Measurements from ENCODE around the gene PRAMEF13.
"Not testable (repeated sequence)": the region's sequence is repeated elsewhere in the genome, so short reads cannot be mapped to it uniquely, and the experiment has no call there.

Gene PRAMEF13, protein sequence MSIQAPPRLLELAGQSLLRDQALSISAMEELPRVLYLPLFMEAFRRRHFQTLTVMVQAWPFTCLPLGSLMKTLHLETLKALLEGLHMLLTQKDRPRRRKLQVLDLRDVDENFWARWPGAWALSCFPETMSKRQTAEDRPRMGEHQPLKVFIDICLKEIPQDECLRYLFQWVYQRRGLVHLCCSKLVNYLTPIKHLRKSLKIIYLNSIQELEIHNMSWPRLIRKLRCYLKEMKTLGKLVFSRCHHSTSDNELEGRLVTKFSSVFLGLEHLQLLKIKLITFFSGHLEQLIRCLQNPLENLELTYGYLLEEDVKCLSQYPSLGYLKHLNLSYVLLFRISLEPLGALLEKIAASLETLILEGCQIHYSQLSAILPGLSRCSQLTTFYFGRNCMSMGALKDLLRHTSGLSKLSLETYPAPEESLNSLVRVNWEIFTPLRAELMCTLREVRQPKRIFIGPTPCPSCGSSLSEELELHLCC
- total RNA-seq: 0 reads per million in 2 donors

DNA sequence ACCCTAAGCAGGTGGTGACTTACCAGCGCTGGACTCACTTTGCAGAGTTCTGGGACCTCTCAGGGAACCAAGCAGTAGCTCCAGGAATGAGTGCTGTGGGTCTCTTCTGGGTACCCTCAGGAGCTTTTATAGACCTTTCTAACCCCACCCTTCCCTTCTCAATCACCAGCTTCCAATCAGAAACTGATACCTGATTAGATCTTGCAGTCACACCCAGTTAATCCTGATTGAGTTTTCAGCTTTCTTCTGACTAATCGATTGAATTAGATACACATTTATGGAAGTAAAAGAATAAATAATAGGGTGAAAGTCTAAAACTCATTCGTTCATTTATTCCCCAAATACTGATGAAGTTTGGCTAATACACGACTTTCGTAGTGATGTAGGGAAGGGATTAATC lies at the start of gene PRAMEF13:
PRAMEF13 (minus strand) TSS at position 101 of the 400 bp plus-strand sequence. CDS start 1,820 bp downstream, outside the sequence.
- DNase-seq: not testable (repeated sequence)

DNA sequence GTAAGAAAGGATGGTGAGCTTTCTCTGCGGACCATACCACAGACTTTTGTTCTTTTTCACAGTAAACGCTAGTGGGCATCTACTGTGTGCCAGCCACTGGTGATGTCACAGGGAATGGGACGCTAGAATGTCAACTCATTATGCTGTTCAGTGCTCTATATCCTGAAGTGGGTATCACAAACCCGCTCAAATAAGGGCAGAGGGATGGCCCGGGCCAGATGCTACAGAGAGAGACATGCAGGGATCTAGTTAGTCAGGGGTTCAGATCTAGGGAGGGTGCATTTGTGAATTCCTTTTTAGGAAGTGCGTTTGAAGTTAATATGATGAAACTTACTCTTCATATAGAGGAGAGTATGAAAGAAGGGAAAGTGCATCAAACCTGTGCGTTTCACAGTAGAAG lies 45.9 kb upstream of the PRAMEF13 start:
- DNase-seq: not testable (repeated sequence)

DNA sequence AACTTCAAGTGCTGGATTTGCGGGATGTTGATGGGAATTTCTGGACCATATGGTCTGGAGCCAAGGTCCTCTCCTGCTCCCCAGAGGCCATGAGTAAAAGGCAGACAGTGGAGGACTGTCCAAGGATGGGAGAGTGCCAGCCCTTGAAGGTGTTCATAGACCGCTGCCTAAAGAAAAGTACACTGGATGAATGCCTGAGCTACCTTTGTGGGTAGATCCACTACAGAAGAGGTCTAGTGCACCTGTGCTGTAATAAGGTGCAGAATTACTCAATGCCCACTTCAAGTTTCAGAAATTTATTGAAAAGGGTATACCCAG lies 45.3 kb upstream of the PRAMEF13 start:
- DNase-seq: not testable (repeated sequence)

DNA sequence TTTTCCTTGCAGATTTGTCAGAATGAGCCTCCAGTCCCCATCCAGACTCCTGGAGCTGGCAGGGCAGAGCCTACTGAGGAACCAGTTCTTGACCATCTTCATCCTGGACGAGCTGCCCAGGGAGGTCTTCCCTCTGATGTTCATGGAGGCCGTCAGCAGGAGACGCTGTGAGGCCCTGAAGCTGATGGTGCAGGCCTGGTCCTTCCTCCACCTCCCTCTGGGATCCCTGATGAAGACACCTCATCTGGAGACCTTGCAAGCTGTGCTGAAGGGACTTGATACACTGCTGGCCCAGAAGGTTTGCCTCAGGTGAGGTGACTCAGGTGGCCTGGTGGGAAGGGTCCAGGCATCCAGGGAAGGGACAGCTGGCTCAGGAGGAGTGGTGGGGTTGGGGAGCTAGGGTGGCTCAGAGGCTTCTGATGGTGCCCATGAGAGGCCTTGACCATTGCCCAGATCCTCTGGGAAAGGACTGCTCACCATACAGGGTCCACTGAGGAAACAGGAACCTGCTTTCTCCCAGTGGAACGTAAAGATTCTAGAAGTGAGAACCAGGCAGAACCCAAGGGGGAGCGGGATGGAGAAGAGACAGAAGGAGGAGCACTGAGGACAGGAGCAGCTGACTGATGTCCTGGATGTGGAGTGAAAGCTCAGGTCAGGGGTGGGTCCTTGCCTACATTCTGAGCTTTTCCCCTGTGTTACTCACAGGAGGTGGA lies 44.8 kb upstream of the PRAMEF13 start:
- not testable (repeated sequence) for DNase-seq

DNA sequence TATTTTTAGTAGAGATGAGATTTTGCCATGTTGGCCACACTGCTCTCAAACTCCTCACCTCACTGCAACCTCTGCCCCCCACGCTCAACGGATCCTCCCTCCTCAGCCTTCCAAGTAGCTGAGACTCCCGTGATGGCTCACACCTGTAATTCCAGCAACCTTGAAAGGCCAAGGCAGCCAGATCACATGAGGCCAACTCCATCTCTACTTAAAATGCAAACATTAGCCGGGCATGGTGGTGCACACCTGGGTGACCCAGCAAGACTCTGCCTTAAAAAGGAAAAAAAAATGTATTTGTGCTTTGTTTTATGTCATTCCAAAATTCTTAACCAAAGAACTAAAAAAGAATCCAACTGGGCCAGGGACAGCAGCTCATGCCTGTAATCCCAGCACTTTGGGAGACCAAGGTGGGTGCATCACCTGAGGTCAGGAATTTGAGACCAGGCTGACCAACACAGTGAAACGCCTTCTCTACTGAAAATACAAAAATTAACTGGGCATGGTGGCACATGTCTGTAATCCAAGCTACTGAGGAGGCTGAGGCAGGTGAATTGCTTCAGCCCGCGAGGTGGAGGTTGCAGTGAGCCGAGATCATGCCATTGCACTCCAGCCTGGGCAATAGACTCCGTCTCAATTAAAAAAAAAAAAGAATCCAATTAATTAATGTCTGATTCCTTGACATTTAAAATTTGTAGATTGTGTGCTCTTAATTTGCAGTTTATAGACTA lies 42.5 kb upstream of the PRAMEF13 start:
- DNase-seq: not testable (repeated sequence)

DNA sequence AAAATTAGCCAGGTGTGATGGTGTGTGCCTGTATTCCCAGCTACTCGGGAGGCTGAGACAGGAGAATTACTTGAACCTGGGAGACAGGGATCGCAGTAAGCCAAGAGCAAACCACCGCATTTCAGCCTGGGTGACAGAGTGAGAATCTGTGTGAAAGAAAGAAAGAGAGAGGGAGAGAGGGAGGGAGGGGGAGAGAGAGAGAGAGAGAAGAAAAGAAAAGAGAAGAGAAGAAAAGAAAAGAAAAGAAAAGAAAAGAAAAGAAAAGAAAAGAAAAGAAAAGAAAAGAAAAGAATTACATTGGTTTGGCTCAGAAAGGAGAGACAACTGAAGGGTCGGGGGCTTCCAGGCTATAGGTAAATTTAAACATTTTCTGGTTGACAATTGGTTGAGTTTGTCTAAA lies 38.4 kb upstream of the PRAMEF13 start:
- DNase-seq: not testable (repeated sequence)

DNA sequence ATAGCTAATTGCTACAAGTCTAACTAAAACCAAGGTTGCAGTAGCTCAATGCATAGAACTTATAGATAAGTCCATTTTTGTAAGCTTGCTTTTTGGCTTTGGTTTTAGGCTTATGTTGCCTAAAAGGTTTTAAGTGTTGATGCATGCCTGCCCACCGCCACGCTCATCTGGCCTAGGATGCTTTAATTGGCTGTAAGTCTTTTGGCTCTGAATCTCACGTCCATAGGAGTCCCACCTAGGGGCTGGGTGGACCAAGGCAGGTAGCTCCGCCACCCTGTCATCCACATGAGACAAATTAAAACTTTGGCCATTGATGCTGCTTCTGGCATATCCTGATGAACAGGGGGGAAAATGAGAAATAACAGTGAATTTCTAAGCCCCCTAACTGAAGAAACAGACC lies 36.4 kb upstream of the PRAMEF13 start:
- not testable (repeated sequence) for DNase-seq

DNA sequence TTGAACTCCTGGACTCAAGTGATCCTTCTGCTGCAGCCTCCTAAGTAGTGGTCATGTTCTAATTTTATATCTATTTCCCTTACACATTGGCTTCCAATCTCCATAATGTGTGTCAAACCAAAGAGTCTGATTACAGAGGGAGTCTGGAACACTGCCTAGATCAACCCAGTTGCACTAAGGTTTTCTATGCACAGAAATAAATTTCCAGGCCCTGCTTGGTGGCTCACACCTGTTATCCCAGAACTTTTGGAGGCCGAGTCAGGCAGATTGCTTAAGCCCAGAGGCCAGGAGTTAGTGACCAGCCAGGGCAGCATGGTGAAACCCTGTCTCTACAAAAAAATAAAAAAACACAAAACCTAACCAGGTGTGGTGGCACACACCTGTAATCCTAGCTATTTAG lies 32.8 kb upstream of the PRAMEF13 start:
- not testable (repeated sequence) for DNase-seq

DNA sequence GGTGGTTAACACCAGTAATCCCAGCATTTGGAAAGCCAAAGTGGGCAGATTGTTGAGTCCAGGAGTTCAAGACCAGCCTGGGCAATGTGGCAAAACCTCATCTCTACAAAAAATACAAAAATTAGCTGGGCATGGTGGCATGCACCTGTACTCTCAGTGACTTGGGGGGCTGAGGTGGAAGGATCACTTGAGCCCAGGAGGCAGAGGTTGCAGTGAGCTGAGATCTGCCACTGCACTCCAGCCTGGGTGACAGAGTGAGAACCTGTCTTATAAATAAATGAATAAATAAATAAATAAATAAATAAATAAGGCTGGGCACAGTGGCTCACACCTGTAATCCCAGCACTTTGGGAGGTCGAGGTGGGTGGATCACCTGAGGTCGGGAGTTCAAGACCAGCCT lies 30.8 kb upstream of the PRAMEF13 start:
- not testable (repeated sequence) for DNase-seq

DNA sequence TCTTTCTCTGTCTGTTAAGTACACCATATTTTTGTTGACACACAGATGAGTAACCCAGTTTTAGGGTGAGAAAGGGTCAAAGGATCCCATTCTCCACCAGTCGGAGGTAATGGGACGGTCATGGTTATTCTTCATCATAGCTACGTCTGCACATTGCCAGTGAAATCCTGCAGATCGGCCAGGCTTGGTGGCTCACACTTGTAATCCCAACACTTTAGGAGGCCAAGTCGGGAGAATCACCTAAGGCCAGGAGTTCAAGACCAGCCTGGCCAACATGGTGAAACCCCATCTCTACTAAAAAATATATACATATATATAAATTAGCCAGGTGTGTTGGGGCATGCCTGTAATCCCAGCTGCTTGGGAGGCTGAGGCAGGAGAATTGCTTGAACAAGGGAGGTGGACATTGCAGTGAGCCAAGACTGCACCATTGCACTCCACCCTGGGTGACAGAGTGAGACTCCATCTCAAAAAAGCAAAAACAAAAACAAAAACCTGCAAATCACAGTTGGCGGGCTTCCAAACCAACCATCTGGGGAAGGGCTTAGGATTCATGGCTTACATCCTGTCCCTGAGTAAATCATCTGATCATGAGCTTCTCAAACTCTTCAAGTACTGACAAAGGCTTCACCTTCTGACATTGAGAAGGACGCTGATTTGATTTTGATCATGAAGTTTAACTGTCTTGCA lies 30.0 kb upstream of the PRAMEF13 start:
- not testable (repeated sequence) for DNase-seq

DNA sequence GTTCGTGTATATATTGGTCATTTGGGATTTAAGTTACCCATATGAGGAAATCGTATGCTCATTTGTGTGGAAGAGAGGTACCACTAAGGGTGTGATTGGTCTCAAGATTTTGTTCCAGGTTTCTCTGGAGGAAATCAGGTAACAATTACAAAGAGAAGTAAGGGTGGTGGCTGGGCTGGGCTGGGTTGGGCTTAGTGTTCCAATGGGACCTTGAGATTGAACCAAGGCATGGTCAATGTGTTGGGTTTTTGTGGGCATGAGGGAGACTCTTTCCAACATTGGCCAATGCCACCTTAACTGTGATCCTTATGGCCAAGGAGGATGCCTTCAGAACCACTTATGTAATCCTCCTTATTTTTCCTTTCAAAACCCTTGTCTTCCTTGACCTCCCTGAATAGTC lies 29.4 kb upstream of the PRAMEF13 start:
- DNase-seq: not testable (repeated sequence)

DNA sequence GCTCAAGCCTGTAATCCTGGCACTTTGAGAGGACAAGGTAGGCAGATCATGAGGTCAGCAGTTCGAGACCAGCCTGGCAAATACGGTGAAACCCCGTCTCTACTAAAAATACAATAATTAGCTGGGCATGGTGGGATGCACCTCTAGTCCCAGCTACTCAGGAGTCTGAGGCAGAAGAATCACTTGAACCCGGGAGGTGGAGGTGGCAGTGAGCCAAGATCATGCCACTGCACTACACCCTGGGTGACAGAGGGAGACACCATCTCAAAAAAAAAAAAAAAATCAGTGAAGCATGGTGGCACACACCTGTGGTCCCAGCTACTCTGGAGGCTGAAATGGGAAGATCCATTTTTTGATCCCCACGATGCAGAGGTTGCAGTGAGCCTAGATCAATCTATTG lies 28.9 kb upstream of the PRAMEF13 start:
- DNase-seq: not testable (repeated sequence)

DNA sequence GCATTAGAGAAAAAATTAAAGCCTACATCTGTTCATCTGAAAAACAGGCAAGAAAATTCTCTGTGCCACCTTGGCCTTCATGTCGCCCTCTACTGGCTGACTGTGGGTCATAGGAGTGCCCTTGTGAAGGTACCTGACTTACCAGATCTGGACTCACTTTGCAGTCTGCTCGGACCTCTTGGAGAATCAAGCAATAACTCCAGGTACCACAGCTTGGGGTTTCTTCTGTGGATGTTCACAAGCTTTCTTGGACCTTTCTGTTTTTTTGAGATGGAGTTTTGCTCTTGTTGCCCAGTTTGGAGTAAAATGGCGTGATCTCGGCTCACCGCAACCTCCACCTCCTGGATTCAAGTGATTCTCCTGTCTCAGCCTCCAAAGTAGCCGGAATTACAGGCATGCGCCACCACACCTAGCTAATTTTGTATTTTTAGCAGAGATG lies 27.2 kb upstream of the PRAMEF13 start:
- DNase-seq: no peak

DNA sequence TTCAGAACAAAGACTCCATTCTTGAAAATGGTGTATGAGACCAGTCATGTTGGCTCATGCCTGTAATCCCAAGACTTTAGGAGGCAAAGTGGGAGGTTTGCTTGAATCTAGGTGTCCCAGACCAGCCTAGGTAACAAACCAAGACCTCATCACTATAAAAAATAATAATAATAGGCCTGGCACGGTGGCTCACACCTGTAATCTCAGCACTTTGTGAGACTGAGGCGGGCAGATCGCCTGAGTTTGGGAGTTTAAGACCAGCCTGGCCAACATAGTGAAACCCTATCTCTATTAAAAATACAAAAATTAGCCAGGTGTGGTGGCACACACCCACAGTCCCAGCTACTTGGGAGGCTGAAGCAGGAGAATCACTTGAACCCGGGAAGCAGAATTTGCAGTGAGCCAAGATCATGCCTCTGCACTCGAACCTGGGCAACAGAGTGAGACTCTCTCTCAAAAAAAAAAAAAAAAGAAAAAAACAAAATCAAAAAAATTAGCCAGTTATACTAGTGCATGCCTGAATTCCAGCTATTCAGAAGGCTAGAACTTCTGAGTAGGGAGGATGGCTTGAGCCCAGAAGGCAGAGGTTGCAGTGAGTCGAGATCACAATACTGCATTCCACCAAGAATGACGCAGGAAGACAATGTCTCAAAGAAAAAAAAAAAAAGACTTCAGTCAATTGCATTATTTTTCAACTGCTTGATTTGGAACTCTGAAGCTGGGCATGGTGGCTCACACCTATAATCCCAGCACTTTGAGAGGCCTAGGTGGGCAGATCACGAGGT lies 26.3 kb upstream of the PRAMEF13 start:
- not testable (repeated sequence) for DNase-seq

DNA sequence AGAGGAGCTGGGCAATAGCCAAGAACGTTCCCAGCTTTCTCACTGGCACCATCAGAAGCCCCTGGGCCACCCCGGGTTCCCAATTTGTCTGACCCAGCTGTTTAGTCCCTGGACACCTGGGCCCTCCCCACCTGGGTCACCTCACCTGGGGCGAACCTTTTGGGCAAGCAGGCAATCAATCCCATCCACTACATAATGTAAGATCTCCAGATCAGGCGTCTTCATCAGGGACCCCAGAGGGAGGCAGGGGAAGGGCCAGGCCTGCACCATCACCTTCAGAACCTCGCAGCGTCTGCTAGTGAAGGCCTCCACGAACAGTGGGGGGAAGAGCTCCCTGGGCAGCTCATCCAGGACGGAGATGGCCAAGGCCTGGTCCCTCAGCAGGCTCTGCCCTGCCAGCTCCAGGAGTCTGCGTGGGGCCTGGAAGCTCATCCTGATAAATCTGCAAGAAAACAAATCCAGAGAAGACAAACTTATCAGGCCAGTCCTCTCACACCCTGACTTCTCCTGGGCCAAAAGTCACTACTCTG lies 24.5 kb upstream of the PRAMEF13 start, which contains the start of gene PRAMEF18:
PRAMEF18 (minus strand) TSS at position 480 of the 530 bp plus-strand sequence; CDS start at position 432, 48 bp downstream.
- not testable (repeated sequence) for DNase-seq

DNA sequence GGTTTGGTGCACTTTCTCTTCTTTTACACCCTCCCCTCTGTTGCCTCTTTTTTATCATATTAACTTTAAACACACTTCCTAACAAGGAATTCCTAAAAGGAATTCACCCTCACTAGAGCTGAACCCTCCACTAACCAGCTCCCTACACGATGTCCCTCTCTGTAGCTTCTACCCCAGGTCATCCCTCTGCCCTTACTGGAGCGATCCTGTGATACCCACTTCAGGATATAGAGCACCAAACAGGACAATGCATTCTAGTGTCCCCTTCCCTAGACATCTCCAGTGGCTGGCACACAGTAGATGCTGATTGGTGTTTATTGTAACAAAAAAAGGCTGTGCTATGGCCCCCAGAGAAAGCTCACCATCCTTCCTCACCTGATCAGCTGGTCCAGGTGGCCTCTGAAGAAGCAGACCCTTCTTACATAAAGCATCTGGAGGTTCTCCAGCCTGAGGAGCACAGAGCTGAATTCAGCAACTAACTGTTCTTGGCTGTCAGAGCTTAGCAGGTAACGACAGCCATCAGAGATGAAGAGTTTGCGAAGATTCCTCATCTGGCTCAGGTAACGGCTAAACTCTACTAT lies 23.4 kb upstream of the PRAMEF13 start:
- DNase-seq: no peak

DNA sequence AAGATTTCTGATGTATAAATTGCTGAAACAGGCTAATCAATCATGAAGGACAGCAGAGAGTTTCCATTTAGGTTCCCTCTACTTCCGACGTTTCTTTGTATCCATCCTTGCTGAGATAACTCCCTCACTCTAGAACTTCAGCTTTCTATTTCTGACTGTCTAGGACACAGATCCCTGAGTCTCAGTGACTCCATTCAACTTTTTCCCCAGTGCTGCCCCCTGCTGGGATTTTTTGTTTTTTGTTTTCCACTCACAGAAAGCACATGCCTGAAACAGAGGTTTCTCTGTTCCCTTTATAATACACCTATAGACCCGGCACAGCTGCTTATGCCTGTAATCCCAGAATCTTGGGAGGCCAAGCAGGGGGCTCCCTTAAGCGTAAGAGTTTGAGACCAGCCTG lies 21.6 kb upstream of the PRAMEF13 start:
- DNase-seq: not testable (repeated sequence)

DNA sequence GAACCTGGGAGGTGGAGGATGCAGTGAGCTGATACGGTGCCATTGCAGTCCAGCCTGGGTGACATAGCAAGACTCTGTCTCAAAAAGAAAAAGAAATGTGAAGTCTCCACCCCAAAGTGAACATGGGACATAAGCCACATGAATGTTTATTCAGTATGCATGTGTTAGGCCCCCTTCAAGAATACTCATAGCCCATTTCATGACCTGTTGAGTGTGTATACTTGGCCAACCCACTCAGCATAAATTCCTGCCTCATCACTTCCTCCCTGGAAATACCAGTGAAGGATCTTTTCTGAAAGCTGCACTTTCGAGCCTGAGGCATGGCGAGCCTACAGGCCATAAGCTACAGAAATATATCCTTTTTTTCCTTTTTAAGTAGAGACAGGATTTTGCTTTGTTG lies 18.0 kb upstream of the PRAMEF13 start:
- not testable (repeated sequence) for DNase-seq

DNA sequence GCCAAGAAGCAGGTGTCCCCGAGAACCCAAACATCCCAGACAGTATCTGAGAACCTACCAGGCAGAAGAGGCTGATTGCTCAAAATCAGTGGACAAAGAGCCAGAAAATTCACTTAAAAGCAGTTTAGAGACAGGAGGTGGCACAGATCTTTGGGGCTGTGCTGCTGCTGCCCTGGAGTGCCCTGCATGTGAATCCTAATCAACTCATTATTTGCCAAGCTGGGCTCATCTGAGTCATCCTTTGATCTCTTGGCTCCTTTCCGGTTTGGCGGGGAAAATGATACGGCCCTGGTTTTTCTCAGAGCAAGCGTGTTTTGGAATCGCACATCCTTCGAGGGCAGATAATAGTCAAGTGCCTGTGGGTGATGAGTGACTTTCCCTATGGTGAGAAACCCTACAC lies 15.4 kb upstream of the PRAMEF13 start:
- not testable (repeated sequence) for DNase-seq

DNA sequence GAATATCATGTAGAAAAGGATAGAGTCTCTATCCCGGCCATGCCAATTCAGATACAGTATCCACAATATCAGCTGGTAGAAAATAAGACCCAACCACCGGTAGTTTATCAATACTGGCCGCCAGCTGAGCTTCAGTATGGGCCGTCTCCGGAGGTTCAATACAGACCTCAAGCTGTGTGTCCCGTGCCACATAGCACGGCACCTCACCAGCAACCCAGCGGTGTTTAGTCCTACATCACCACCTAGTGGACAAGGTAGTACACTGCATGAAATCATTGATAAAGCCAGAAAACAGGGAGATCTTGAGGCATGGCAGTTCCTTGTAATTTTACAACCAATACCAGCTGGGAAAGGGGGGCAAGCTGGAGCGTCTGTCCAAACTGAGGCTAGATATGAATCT lies 7.5 kb upstream of the PRAMEF13 start:
- DNase-seq: not testable (repeated sequence)

DNA sequence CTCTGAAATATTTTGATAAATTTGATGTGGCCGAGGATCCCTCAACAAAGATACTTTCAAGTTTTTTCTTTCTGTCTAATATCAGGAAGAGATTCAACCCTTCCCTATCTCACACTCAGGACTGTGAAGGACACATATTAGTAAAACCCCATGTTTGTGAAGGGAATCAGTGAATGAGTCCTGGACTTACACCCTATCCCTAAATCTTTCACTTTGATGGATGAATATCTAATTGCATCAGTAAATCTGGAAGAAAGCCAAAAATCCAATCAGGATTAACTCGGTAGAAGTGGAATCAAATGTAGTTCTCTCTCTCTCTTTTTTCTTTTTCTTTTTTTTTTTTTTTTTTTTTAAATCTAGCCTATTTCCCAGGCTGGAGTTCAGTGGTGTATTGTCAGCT lies 29.7 kb downstream of the PRAMEF13 start, which contains the start of gene PRAMEF9:
PRAMEF9 (plus strand) TSS at position 301 of the 400 bp plus-strand sequence. CDS start 3,433 bp downstream, outside the sequence.
- DNase-seq: not testable (repeated sequence)
